KMS-11 (cell line): ENCODE results near the gene CTSD.

ENCODE experiments used
- H2AFZ ChIP-seq: fragments of 200-600 bp; sonication (generic); 2 replicates; pipeline ENCODE4 v1.6.1; 2016; ENCODE audit warnings: antibody characterized with exemption, mixed run types, low read depth
- H3K27ac ChIP-seq: fragments of 200-600 bp; sonication (generic); 2 replicates; pipeline ENCODE4 v1.6.1; 2016; ENCODE audit warnings: mild to moderate bottlenecking, mixed run types
- H3K27me3 ChIP-seq: fragments of 200-600 bp; sonication (generic); 2 replicates; pipeline ENCODE4 v1.6.1; 2017; ENCODE audit warnings: mild to moderate bottlenecking, low read depth, mixed run types, moderate library complexity; ENCODE audit not compliant: insufficient read depth
- H3K36me3 ChIP-seq: fragments of 200-600 bp; sonication (generic); 2 replicates; pipeline ENCODE4 v1.6.1; 2017; ENCODE audit warnings: mild to moderate bottlenecking, mixed run types; ENCODE audit not compliant: insufficient read depth
- H3K4me1 ChIP-seq: fragments of 200-600 bp; sonication (generic); 2 replicates; pipeline ENCODE4 v1.6.1; 2016; ENCODE audit warnings: mild to moderate bottlenecking, low read depth, mixed run types; ENCODE audit not compliant: poor library complexity, severe bottlenecking
- H3K4me2 ChIP-seq: fragments of 200-600 bp; sonication (generic); 2 replicates; pipeline ENCODE4 v1.7.0; 2016; ENCODE audit warnings: mild to moderate bottlenecking, mixed run types
- H3K4me3 ChIP-seq: fragments of 200-600 bp; sonication (generic); IDR thresholded peaks from 2 replicates; pipeline ENCODE4 v1.6.1; 2017; ENCODE audit warnings: low read depth, low read length, mixed read lengths; ENCODE audit not compliant: insufficient read depth
- H3K79me2 ChIP-seq: fragments of 200-600 bp; sonication (generic); 2 replicates; pipeline ENCODE4 v1.6.1; 2016; ENCODE audit warnings: low read depth, mixed run types; ENCODE audit not compliant: insufficient read depth
- H3K9ac ChIP-seq: fragments of 200-600 bp; sonication (generic); 2 replicates; pipeline ENCODE4 v1.6.1; 2016; ENCODE audit warnings: mild to moderate bottlenecking, mixed run types
- H4K20me1 ChIP-seq: fragments of 200-600 bp; sonication (generic); 2 replicates; pipeline ENCODE4 v1.6.1; 2016; ENCODE audit warnings: mild to moderate bottlenecking, mixed run types; ENCODE audit not compliant: insufficient read depth
- CTCF ChIP-seq: fragments of 200-600 bp; sonication (generic); conservative IDR thresholded peaks from 2 replicates; pipeline ENCODE4 v1.6.1; 2017; ENCODE audit warnings: low read depth, mild to moderate bottlenecking, antibody characterized with exemption, low read length, moderate library complexity, mixed read lengths

CTSD gene

GRCh38 chr11:1733716-1734640 lies 29.7 kb downstream of the CTSD start:
- no peaks in the 10 kb centered on the region for H3K79me2 ChIP-seq
- no peaks in the 10 kb centered on the region for H4K20me1 ChIP-seq
- H3K4me1 ChIP-seq: no peaks in the 10 kb centered on the region
- no peak overlapping the region for H3K4me2 ChIP-seq
- TF ChIP-seq CTCF: no peak
- H3K27ac ChIP-seq: no peak overlapping the region
- no peak overlapping the region for H3K9ac ChIP-seq
- H3K4me3 ChIP-seq: no peak overlapping the region
- H3K36me3 ChIP-seq: no peaks in the 10 kb centered on the region
- peaks cover 73% of the 10 kb centered on the region for H3K27me3 ChIP-seq
- no peak overlapping the region for H2AFZ ChIP-seq

- H3K4me3 ChIP-seq: no peak overlapping the region
- no peak overlapping the region for H3K9ac ChIP-seq
- TF ChIP-seq CTCF: no peak
- H3K27ac ChIP-seq: no peak overlapping the region
- H3K79me2 ChIP-seq: no peaks in the 10 kb centered on the region
- no peaks in the 10 kb centered on the region for H3K4me1 ChIP-seq
- no peak overlapping the region for H2AFZ ChIP-seq
- H4K20me1 ChIP-seq: no peaks in the 10 kb centered on the region
- peaks cover 75% of the 10 kb centered on the region for H3K27me3 ChIP-seq
- no peaks in the 10 kb centered on the region for H3K36me3 ChIP-seq
- H3K4me2 ChIP-seq: no peak overlapping the region
These were observed 30.6 kb downstream of the CTSD start for GRCh38 chr11:1733009-1733715.

DNA sequence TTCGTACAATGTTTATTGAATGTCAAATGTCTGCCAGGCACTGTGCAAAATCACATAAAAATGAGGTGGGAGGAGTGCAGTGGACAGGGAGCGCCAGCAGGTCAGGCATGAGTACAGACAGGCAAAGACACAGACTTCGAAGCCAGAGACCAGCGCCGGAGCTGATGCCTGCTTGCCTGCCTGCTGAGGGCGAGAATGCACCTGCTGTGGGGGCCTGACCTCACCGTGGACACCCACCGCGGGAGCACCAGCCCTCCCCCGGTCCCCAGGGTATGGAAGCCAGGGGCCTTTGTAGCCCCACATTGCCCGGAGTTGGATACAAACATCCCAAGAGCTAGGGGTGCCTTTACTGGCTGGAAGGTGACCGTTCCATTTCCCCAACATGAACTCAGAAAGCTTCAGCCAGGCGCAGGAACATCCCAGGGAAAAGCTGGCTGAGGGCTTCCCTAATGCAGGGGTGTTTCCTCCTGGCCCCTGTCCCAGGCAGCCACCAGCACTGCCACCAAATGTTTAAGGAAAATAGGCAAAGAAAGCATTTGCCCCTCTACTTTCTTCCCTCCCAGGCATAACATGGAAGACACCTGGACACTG lies 31.2 kb downstream of the CTSD start:
- no peaks in the 10 kb centered on the region for H3K4me1 ChIP-seq

More for the DNA sequence above, 31.2 kb downstream of the CTSD start:
- H4K20me1 ChIP-seq: no peaks in the 10 kb centered on the region
- H3K79me2 ChIP-seq: no peaks in the 10 kb centered on the region
- H3K27ac ChIP-seq: no peak overlapping the region
- H3K4me3 ChIP-seq: no peak overlapping the region
- no peak overlapping the region for H3K4me2 ChIP-seq
- no peak overlapping the region for H3K9ac ChIP-seq
- no peaks in the 10 kb centered on the region for H3K36me3 ChIP-seq
- no peak for TF ChIP-seq CTCF
- no peak overlapping the region for H2AFZ ChIP-seq
- peaks cover 75% of the 10 kb centered on the region for H3K27me3 ChIP-seq
